Calu3 (cell line): ENCODE results near the gene POC5. TPM values are rescaled to one million over a fixed set of nuclear protein-coding genes. Genes with fewer than 3 reads are reported as not detected.

ENCODE experiments used
- BruUV-seq: library from RNA; stranded (reverse); fragments of 400-500 nt; replicated peaks from 2 replicates; lab custom pipeline; 2021; lab: Mats Ljungman, UMichigan
- CTCF ChIA-PET: fragments of 300-600 bp; sonication (Branson Sonifier 250); formaldehyde crosslinking; loops from one replicate; lab custom pipeline; 2022; ENCODE audit warnings: antibody characterized with exemption; lab: Charles Lee
- DNase-seq: peaks from one replicate; pipeline ENCODE4 v3.0.0; 2022
- H3K27ac Mint-ChIP-seq: one replicate; pipeline ENCODE4 v1.8.0; 2022; ENCODE audit warnings: mixed read lengths; ENCODE audit not compliant: unreplicated experiment
- H3K27me3 Mint-ChIP-seq: one replicate; pipeline ENCODE4 v1.8.0; 2022; ENCODE audit warnings: mixed read lengths; ENCODE audit not compliant: unreplicated experiment
- H3K36me3 Mint-ChIP-seq: one replicate; pipeline ENCODE4 v1.8.0; 2022; ENCODE audit warnings: mild to moderate bottlenecking, moderate library complexity, mixed read lengths; ENCODE audit not compliant: insufficient read depth, unreplicated experiment
- H3K4me1 Mint-ChIP-seq: one replicate; pipeline ENCODE4 v1.8.0; 2022; ENCODE audit warnings: mild to moderate bottlenecking, low read depth, mixed read lengths; ENCODE audit not compliant: unreplicated experiment
- H3K4me3 Mint-ChIP-seq: one replicate; pipeline ENCODE4 v1.8.0; 2022; ENCODE audit warnings: mild to moderate bottlenecking, low read depth, moderate library complexity, mixed read lengths; ENCODE audit not compliant: unreplicated experiment
- H3K9me3 Mint-ChIP-seq: one replicate; pipeline ENCODE4 v1.8.0; 2022; ENCODE audit warnings: low read depth, mixed read lengths; ENCODE audit not compliant: unreplicated experiment
- intact Hi-C: fragments of 100-400 bp; cut with micrococcal nuclease; formaldehyde crosslinking; loops from one replicate; pipeline ENCODE4 v1.10.0; 2022; ENCODE audit not compliant: unreplicated experiment
- total RNA-seq: library from RNA; stranded (reverse); gene quantifications from 2 replicates; pipeline ENCODE4 v1.2.3, GENCODE V29; 2022
- TF ChIP-seq, protein P1 (sequence below): fragments of 200-600 bp; IDR thresholded peaks from one replicate; pipeline ENCODE4 v1.8.0; 2022; ENCODE audit warnings: antibody characterized with exemption; ENCODE audit not compliant: unreplicated experiment

POC5 gene
- total RNA-seq, 1 experiment from 2014 or later = 20.9 TPM

DNA sequence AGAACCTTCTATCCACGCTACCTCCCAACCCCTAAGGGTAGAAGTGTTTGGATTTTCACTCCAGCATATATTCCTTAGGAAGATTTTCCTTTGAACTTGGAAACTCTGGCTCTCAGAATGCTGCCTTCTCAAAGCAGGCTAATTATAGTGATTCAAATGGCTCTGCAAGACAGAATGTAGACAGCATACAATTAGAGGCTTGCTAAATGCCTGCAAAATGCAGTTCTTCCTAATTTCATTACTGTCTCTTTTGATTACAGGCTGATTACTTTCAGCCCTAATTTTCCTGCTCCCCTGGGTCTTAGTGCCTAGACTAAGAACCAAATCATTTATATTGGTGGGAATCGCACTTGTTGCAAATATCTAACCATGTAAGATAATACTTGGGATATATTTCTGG is 55.2 kb downstream of the POC5 start:
- no peak for DNase-seq
- no TSS peak for BruUV-seq
- intact Hi-C loops = no loop called here
- CTCF ChIA-PET = interaction anchor here (0.9 kb wide), 1 partner anchor 264 kb away, joined by 3 read pairs; no protein-coding TSS in a partner anchor
- no peaks in the 10 kb centered on the region for H3K4me1 Mint-ChIP-seq
- H3K9me3 Mint-ChIP-seq = no peaks in the 10 kb centered on the region
- no peak overlapping the region for H3K27ac Mint-ChIP-seq
- no peaks in the 10 kb centered on the region for H3K36me3 Mint-ChIP-seq
- TF ChIP-seq, protein P1, sequence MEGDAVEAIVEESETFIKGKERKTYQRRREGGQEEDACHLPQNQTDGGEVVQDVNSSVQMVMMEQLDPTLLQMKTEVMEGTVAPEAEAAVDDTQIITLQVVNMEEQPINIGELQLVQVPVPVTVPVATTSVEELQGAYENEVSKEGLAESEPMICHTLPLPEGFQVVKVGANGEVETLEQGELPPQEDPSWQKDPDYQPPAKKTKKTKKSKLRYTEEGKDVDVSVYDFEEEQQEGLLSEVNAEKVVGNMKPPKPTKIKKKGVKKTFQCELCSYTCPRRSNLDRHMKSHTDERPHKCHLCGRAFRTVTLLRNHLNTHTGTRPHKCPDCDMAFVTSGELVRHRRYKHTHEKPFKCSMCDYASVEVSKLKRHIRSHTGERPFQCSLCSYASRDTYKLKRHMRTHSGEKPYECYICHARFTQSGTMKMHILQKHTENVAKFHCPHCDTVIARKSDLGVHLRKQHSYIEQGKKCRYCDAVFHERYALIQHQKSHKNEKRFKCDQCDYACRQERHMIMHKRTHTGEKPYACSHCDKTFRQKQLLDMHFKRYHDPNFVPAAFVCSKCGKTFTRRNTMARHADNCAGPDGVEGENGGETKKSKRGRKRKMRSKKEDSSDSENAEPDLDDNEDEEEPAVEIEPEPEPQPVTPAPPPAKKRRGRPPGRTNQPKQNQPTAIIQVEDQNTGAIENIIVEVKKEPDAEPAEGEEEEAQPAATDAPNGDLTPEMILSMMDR = no peak
- no peak overlapping the region for H3K4me3 Mint-ChIP-seq
- no peaks in the 10 kb centered on the region for H3K27me3 Mint-ChIP-seq

DNA sequence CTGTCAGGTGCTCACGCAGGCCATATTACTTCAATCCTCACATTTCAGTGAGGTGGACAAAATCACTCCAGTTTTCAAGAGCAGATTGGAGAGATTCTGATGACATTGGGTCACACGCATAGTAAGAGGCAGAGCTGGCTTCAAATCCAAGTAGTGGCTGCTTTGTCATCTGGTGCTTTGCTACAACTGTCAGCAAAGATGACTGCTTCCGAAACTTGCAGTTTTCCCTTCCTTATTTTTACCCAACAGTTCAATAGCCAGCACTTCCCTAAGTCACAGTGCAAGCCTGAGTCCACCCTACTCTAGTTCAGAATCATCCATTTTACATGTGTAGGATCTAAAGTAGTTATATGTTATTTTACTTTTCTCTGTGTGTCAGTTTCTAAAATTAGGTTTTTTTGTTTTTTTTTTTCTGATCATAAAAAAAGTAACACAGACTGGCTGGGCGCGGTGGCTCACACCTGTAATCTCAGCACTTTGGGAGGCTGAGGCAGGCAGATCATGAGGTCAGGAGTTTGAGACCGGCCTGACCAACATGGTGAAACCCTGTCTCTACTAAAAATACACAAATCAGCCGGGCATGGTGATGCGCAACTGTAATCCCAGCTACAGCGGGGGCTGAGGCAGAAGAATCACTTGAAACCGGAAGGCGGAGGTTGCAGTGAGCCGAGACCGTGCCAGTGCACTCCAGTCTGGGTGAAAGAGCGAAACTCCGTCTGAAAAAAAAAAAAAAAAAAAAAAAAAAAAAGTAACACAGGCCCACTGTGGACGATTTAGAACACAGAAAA is 56.4 kb downstream of the POC5 start:
- no peaks in the 10 kb centered on the region for H3K27me3 Mint-ChIP-seq
- H3K4me3 Mint-ChIP-seq = no peak overlapping the region
- CTCF ChIA-PET = interaction anchor here (0.6 to 0.9 kb wide), 3 partner anchors 13 to 445 kb away, joined by 3 to 6 read pairs (median 6); no protein-coding TSS in a partner anchor
- no peaks in the 10 kb centered on the region for H3K4me1 Mint-ChIP-seq
- intact Hi-C loops = no loop called here
- no TSS peak for BruUV-seq
- no peaks in the 10 kb centered on the region for H3K36me3 Mint-ChIP-seq
- H3K27ac Mint-ChIP-seq = no peak overlapping the region
- H3K9me3 Mint-ChIP-seq = no peaks in the 10 kb centered on the region
- TF ChIP-seq, protein P1 = no peak
- no peak for DNase-seq

GRCh38 chr5:75659791-75660450 is 57.3 kb downstream of the POC5 start:
- H3K4me1 Mint-ChIP-seq = no peaks in the 10 kb centered on the region
- intact Hi-C loops = no loop called here
- no peaks in the 10 kb centered on the region for H3K9me3 Mint-ChIP-seq
- CTCF ChIA-PET = interaction anchor here (1.5 kb wide), 1 partner anchor 22 kb away, joined by 3 read pairs; no protein-coding TSS in a partner anchor
- TF ChIP-seq, protein P1 = no peak
- no TSS peak for BruUV-seq
- H3K27me3 Mint-ChIP-seq = no peaks in the 10 kb centered on the region
- H3K36me3 Mint-ChIP-seq = no peaks in the 10 kb centered on the region
- H3K4me3 Mint-ChIP-seq = no peak overlapping the region
- DNase-seq = no peak
- H3K27ac Mint-ChIP-seq = no peak overlapping the region

DNA sequence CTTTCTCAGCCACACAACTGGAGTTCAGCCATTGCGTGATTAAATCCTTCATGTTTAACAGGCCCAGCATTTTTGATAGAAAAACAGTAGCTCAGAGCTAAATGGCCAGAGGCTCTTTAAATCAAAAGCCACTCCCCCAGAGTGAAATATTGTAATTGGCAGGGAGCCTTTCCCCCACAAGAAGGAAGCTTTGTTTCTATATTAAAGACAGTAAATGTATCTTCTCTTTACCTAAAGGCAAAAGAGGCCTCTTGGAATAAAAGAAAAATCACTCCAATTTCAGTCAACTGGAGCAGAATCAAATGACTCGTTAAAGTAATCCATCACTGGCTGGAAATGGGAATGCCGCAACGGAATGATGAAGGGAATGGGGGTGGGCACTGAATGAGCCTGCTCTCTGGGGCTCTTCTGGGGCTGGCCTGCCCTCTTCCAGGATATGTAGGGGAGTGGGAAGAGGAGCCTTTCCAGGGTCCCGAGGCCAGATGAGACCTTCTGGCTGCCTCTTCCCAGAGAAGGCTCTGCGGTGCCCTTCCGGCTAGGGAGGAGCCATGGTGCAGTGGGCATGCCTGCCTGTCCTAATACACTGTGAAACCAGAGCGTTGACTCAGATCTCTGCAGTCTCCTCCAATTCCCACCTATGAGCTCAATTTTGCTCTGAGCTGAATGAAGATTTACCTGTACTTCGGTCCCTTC is 60.8 kb downstream of the POC5 start:
- H3K27ac Mint-ChIP-seq = peak overlapping the region; percentile 37
- no peaks in the 10 kb centered on the region for H3K9me3 Mint-ChIP-seq
- no peaks in the 10 kb centered on the region for H3K4me1 Mint-ChIP-seq
- DNase-seq = peak; percentile 21
- no peaks in the 10 kb centered on the region for H3K27me3 Mint-ChIP-seq
- intact Hi-C loops = no loop called here
- no TSS peak for BruUV-seq
- TF ChIP-seq, protein P1 = no peak
- H3K4me3 Mint-ChIP-seq = peak overlapping the region; percentile 63
- CTCF ChIA-PET = interaction anchor here (0.6 to 1.1 kb wide), 3 partner anchors 8 to 320 kb away, joined by 3 to 6 read pairs (median 3); partner anchors contain the start of gene HMGCR
- no peaks in the 10 kb centered on the region for H3K36me3 Mint-ChIP-seq
